ENCODE results near the gene TM9SF2. TPM values are rescaled to one million over a fixed set of nuclear protein-coding genes. Genes with fewer than 3 reads are reported as not detected.

Gene TM9SF2
- total RNA-seq, 1 donor from 2014 or later, result 141 TPM

DNA sequence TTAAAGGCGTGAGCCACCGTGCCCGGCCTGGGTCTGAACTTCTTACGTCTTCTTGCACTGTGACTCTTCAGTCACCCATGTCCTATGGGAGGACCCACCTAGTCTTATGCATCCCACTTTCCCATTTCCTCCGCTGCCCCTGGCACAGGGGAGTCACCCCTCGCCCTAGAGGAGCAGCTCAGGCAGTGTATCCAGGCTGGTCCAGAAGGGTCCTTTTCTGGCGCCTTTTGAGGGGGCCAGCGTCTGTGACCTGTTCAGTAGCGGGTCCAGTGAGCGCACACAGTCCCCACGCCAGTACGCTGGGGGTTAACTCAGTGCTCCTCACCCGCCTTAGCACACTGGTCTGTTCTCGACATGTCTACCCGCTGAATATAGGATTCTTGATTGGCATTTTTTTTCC, 107.1 kb downstream of the TM9SF2 start:
- DNase-seq (ENCODE audit: low spot score in 2 of 2) (no peak), FAIRE-seq (no peak)

DNA sequence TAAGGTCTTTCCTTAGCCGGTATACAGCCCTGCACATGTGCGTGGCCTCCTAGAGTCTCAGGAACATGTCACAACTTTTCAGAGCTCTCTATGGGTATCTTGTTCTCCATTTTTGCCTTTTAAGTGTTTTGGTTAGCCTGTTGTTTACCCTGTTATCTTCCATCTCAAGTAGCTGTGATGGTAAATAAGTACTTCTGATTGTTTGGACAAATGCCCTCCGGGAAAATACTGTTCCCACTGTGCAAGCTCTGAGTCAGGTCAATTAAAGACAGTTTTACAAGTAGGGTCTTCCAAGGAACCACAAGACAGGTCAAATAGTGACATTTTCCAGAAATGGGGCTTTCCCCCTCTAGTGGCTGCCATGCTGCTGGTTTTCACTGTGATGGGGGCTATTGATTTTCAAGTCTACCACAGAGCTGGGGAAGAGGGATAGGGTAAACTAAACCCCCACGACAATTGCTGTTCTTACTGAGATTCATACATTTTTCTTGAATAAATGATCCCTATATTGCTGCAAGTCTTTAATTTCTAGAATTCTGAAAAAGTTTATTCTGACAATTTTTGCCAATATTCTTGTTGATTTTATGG, 109.5 kb downstream of the TM9SF2 start:
- DNase-seq (ENCODE audit: low spot score in 2 of 2) (no peak), FAIRE-seq (no peak)

Small RNA genes lying within 50 kb of the gene (small RNA-seq; reads per million reads assigned to genes)
- 0.10 reads per million for gene AL139035.1

Other genes with a start within 250 kb of the TM9SF2 start
- gene GPR18, start 243.1 kb upstream of the TM9SF2 start, total RNA-seq, result not detected
- 0.82 TPM for gene GPR183, start 194.1 kb upstream of the TM9SF2 start, total RNA-seq
- 2.4 TPM for gene CLYBL, start 105.2 kb downstream of the TM9SF2 start, total RNA-seq

Measured in frontal cortex (tissue), 4 donors.